Gastrocnemius medialis (tissue), 4 donors: Measurements from ENCODE around the gene OLAH. TPM values are rescaled to one million over a fixed set of nuclear protein-coding genes. Genes with fewer than 3 reads are reported as not detected.

ENCODE experiments used
- ATAC-seq, 2 donors: fragments of 150-250 bp; one replicate each; pipeline ENCODE4 v1.9.1; 2016
- DNase-seq, 2 donors: peaks; one replicate each; pipeline ENCODE4 v3.0.0-alpha.2; 2019
- H3K27ac ChIP-seq, 4 donors: fragments of 200-600 bp; sonication (generic); 1 replicate in 1 of 4; 2 replicates in 3 of 4; pipeline ENCODE4 v1.5.1; 2016 to 2018; ENCODE audit warnings: mild to moderate bottlenecking in 2 of 4, moderate library complexity in 1 of 4
- H3K27me3 ChIP-seq, 3 donors: fragments of 200-600 bp; sonication (generic) in 2 of 3; 1 replicate in 1 of 3; 2 replicates in 2 of 3; pipeline versions ENCODE4 v1.5.1 to v1.6.0; 2016 to 2019; ENCODE audit warnings: mild to moderate bottlenecking in 1 of 3, moderate library complexity in 1 of 3
- H3K36me3 ChIP-seq, 2 donors: fragments of 200-600 bp; sonication (generic) in 1 of 2; one replicate each; pipeline ENCODE4 v1.5.1; 2017 to 2018
- H3K4me1 ChIP-seq, 2 donors: fragments of 200-600 bp; sonication (generic) in 1 of 2; one replicate each; pipeline ENCODE4 v1.5.1; 2016 to 2017; ENCODE audit warnings: mild to moderate bottlenecking in 2 of 2
- H3K4me3 ChIP-seq, 4 donors: fragments of 200-600 bp; sonication (generic) in 3 of 4; 1 replicate in 1 of 4; 2 replicates in 3 of 4; pipeline ENCODE4 v1.5.1; 2016 to 2019; ENCODE audit warnings: mild to moderate bottlenecking in 2 of 4
- H3K9me3 ChIP-seq, 3 donors: fragments of 200-600 bp; sonication (generic) in 2 of 3; 1 replicate in 1 of 3; 2 replicates in 2 of 3; pipeline ENCODE4 v1.5.1; 2016 to 2019
- CTCF ChIP-seq, 5 experiments: fragments of 450-650 bp in 3 of 5; fragments of 200-600 bp in 2 of 5; sonication (generic) in 2 of 5; IDR thresholded peaks in 4 of 5; conservative IDR thresholded peaks in 1 of 5; 1 replicate in 4 of 5; 2 replicates in 1 of 5; pipeline ENCODE4 v1.5.1; 2016 to 2019; ENCODE audit warnings: antibody characterized with exemption in 5 of 5, mild to moderate bottlenecking in 3 of 5, moderate library complexity in 3 of 5
- POLR2A ChIP-seq, 2 donors: fragments of 450-650 bp; IDR thresholded peaks; one replicate each; pipeline ENCODE4 v1.6.1; 2017; ENCODE audit warnings: antibody characterized with exemption in 2 of 2, mild to moderate bottlenecking in 2 of 2, moderate library complexity in 2 of 2
- in situ Hi-C, 4 donors: fragments of 200-750 bp; cut with MboI; loops; one replicate each; pipeline versions ENCODE4 v1.15.0 to v1.8.0; 2017; ENCODE audit warnings: low sequenced_read_pairs in 4 of 4
- intact Hi-C: fragments of 100-400 bp; cut with DNase I; formaldehyde crosslinking; loops from one replicate; pipeline ENCODE4 v1.15.1; 2023; ENCODE audit warnings: low total_unique reads
- total RNA-seq, 4 donors: library from RNA; depleted of rRNA; stranded (reverse); fragments of >200 nt; gene quantifications; one replicate each; pipeline versions ENCODE4 v1.1.0 to v1.2.3, GENCODE V29; 2016

OLAH gene
- total RNA-seq, 4 donors from 2014 or later: 0.29 to 0.69 TPM; not detected in 2

GRCh38 chr10:15121707-15122106 is 78.0 kb downstream of the OLAH start:
- intact Hi-C loops (no loop called here), in situ Hi-C loops (no loop called here)
- no peak for DNase-seq
- Histone ChIP-seq H3K9me3 (no peaks in the 10 kb centered on the region), H3K4me1 (no peaks in the 10 kb centered on the region), H3K4me3 (no peak overlapping the region), H3K36me3 (peaks cover 3 to 40% of the 10 kb centered on the region in 2 donors), H3K27me3 (no peaks in the 10 kb centered on the region), H3K27ac (no peak overlapping the region)
- TF ChIP-seq CTCF (IDR thresholded peaks at IDR 0.05 in 4 of 5, conservative IDR thresholded peaks at IDR 0.05 in 1 of 5): no peak
- TF ChIP-seq POLR2A (IDR thresholded peaks at IDR 0.05): no peak
- ATAC-seq: no peak

- no peaks in the 10 kb centered on the region for H3K4me1 ChIP-seq
- no peaks in the 10 kb centered on the region for H3K27me3 ChIP-seq
- H3K9me3 ChIP-seq: no peaks in the 10 kb centered on the region
- H3K4me3 ChIP-seq: no peak overlapping the region
- TF ChIP-seq POLR2A (IDR thresholded peaks at IDR 0.05) (no peak), CTCF (IDR thresholded peaks at IDR 0.05 in 4 of 5, conservative IDR thresholded peaks at IDR 0.05 in 1 of 5) (no peak)
- in situ Hi-C loops: no loop called here
- ATAC-seq: no peak
- H3K27ac ChIP-seq: no peak overlapping the region
- intact Hi-C loops: no loop called here
- peaks cover 3 to 40% of the 10 kb centered on the region in 2 donors for H3K36me3 ChIP-seq
- no peak for DNase-seq
Observed at GRCh38 chr10:15122477-15123030, 78.8 kb downstream of the OLAH start.

Other genes starting within 250 kb of the OLAH start
- 10 to 100 TPM in 2 of 4 donors, 1 to 10 TPM in 2; 8.6 to 18.3 (median 10.9) TPM for gene CDNF, start 205.9 kb upstream of the OLAH start, total RNA-seq
- gene HSPA14, start 205.6 kb upstream of the OLAH start, total RNA-seq: 10 to 100 TPM; 17.7 to 25.5 (median 22.1) TPM
- gene MSANTD7, start 205.6 kb upstream of the OLAH start, total RNA-seq: 1 to 10 TPM; 4.7 to 8.5 (median 5.8) TPM
- gene SUV39H2, start 165.1 kb upstream of the OLAH start, total RNA-seq: 1 to 10 TPM in 3 of 4 donors, under 1 TPM in 1; 0.71 to 7.4 (median 5.0) TPM
- gene DCLRE1C, start 89.8 kb upstream of the OLAH start, total RNA-seq: 1 to 10 TPM; 3.0 to 3.6 (median 3.3) TPM
- not detected for gene MEIG1, start 84.6 kb upstream of the OLAH start, total RNA-seq
- not detected for gene ACBD7, start 44.8 kb downstream of the OLAH start, total RNA-seq
- gene RPP38, start 53.4 kb downstream of the OLAH start, total RNA-seq: 10 to 100 TPM in 3 of 4 donors, 1 to 10 TPM in 1; 8.9 to 17.2 (median 12.8) TPM
- gene NMT2, start 124.8 kb downstream of the OLAH start, total RNA-seq: 10 to 100 TPM in 1 of 4 donors, 1 to 10 TPM in 3; 6.0 to 10.3 (median 8.2) TPM